ENCODE data around the gene TLNRD1. TPM values are rescaled to one million over a fixed set of nuclear protein-coding genes. Genes with fewer than 3 reads are reported as not detected.
A peak's percentile ranks its signal among the peaks of the same experiment; 100 is the strongest.

The TLNRD1 gene
- total RNA-seq, 6 donors from 2014 or later = 23.0 to 55.7 (median 36.0) TPM

DNA sequence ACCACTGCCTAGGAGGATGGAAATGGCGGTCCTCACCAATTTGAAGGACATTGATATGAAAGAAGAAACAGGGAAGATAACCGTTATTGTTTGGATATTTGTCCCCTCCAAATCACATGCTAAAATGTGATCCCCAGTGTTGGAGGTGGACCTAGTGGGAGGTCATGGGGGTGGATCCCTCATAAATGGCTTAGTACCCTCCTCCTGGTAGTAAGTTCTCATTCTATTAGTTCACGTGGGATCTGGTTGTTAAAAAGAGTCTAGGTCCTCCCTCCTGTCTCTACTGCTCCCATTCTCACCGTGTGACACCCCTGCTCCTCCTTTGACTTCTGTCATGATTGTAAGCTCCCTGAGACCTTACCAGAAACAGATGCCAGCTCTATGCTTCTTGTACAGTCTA is 30.5 kb downstream of the TLNRD1 start:
- Histone ChIP-seq H3K4me1 (peaks cover 0 to 40% (median 28%) of the 10 kb centered on the region in 4 donors), H3K27ac (peak overlapping the region in 1 of 4 donors; percentile 65), H3K9me3 (no peaks in the 10 kb centered on the region), H3K27me3 (no peaks in the 10 kb centered on the region), H3K36me3 (no peaks in the 10 kb centered on the region), H3K4me3 (no peak overlapping the region)
- ATAC-seq (ENCODE audit: low FRiP score in 2 of 2) (no peak), DNase-seq (no peak)
- TF ChIP-seq POLR2A (IDR thresholded peaks at IDR 0.05) = no peak
- TF ChIP-seq, protein P1, sequence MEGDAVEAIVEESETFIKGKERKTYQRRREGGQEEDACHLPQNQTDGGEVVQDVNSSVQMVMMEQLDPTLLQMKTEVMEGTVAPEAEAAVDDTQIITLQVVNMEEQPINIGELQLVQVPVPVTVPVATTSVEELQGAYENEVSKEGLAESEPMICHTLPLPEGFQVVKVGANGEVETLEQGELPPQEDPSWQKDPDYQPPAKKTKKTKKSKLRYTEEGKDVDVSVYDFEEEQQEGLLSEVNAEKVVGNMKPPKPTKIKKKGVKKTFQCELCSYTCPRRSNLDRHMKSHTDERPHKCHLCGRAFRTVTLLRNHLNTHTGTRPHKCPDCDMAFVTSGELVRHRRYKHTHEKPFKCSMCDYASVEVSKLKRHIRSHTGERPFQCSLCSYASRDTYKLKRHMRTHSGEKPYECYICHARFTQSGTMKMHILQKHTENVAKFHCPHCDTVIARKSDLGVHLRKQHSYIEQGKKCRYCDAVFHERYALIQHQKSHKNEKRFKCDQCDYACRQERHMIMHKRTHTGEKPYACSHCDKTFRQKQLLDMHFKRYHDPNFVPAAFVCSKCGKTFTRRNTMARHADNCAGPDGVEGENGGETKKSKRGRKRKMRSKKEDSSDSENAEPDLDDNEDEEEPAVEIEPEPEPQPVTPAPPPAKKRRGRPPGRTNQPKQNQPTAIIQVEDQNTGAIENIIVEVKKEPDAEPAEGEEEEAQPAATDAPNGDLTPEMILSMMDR (IDR thresholded peaks at IDR 0.05) = no peak
- no peak for TF ChIP-seq EP300 (IDR thresholded peaks at IDR 0.05)
- no peak for TF ChIP-seq POLR2AphosphoS5 (IDR thresholded peaks at IDR 0.05)
- 80 to 100% methylated on average over 4 of the region's 4 CpGs for WGBS, 2 donors

DNA sequence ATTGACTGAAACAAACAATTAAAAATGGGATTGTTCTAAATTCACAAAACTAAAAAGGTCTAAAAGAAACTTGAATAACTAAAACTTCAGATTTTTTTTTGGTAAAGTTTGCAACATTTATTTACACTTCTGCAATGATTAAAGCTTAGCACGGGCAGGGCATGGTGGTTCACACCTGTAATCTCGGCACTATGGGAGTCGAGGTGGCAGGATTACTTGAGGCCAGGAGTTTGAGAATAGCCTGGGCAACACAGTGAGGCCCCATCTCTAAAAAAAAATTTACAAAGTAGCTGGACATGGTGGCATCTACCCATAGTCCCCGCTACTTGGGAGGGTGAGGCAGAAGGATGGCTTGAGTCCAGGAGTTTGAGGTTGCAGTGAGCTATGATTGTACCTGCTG is 31.6 kb downstream of the TLNRD1 start:
- ATAC-seq (ENCODE audit: low FRiP score in 2 of 2) (no peak), DNase-seq (no peak)
- Histone ChIP-seq H3K36me3 (no peaks in the 10 kb centered on the region), H3K4me1 (peaks cover 0 to 43% (median 27%) of the 10 kb centered on the region in 4 donors), H3K27me3 (no peaks in the 10 kb centered on the region), H3K27ac (no peak overlapping the region), H3K9me3 (no peaks in the 10 kb centered on the region), H3K4me3 (no peak overlapping the region)
- TF ChIP-seq POLR2AphosphoS5 (IDR thresholded peaks at IDR 0.05) (no peak), POLR2A (IDR thresholded peaks at IDR 0.05) (no peak)
- TF ChIP-seq, protein P1 (IDR thresholded peaks at IDR 0.05) = no peak
- WGBS, 2 donors = 83 to 88% methylated on average over 4 of the region's 4 CpGs

DNA sequence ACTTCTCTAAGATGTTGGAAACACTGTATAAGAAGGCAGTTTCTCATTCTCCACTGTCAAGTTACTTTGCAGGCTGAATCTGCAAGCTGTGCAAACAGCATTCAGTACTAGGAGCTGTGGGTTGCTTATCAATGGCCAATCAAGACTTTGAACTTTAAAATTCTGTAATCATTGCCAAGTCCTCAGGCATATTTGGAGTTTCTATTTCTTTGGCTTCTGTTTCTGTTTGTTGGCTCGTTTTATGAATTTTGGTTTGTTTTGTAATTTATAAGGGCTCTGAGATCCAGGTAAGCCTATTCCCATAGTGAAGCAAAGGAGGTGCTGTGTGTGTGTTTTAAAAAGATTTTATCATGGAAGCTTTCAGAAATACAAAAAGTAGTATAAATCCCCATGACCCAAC is 32.1 kb downstream of the TLNRD1 start:
- TF ChIP-seq EP300 (IDR thresholded peaks at IDR 0.05) (no peak), POLR2A (IDR thresholded peaks at IDR 0.05) (no peak), POLR2AphosphoS5 (IDR thresholded peaks at IDR 0.05) (no peak)
- TF ChIP-seq, protein P1 (IDR thresholded peaks at IDR 0.05) = no peak
- DNase-seq (no peak), ATAC-seq (ENCODE audit: low FRiP score in 2 of 2) (no peak)
- peaks cover 2 to 43% (median 27%) of the 10 kb centered on the region in 4 donors for H3K4me1 ChIP-seq
- peak overlapping the region in 2 of 4 donors; percentile 42 to 61 for H3K27ac ChIP-seq
- no peak overlapping the region for H3K4me3 ChIP-seq
- 18 to 34% methylated on average over 1 of the region's 1 CpG for WGBS, 2 donors
- H3K27me3 ChIP-seq = no peaks in the 10 kb centered on the region
- no peaks in the 10 kb centered on the region for H3K36me3 ChIP-seq
- H3K9me3 ChIP-seq = no peaks in the 10 kb centered on the region

DNA sequence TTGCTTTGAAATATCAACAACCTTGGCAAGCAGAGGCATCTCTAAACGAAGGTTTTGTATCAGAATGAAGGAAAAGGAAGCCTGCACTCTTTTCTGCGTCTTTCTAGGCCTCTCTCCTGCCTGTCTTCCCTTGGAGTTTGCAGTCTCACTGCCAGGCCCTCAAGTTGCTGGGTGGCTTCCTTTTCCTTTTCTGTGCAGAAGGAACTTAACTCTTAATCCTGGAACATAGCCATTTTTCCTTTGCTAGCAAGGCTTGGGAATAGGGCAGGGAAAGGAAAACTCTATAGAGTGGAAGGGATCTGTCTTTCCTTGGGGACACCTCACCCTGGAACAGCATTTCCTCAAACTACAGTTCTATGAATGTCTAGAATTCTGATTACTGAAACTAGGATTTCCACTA is 32.8 kb downstream of the TLNRD1 start:
- DNase-seq = no peak
- no peak for ATAC-seq (ENCODE audit: low FRiP score in 2 of 2)
- no peaks in the 10 kb centered on the region for H3K36me3 ChIP-seq

More for the DNA sequence above, 32.8 kb downstream of the TLNRD1 start:
- peaks cover 9 to 47% (median 30%) of the 10 kb centered on the region in 4 donors for H3K4me1 ChIP-seq
- H3K4me3 ChIP-seq = no peak overlapping the region
- H3K27ac ChIP-seq = peak overlapping the region in 3 of 4 donors; percentile 30 to 61 (median 42)
- TF ChIP-seq POLR2A (IDR thresholded peaks at IDR 0.05) = no peak
- TF ChIP-seq, protein P1 (IDR thresholded peaks at IDR 0.05) = no peak
- TF ChIP-seq EP300 (IDR thresholded peaks at IDR 0.05) = no peak
- H3K27me3 ChIP-seq = no peaks in the 10 kb centered on the region
- H3K9me3 ChIP-seq = no peaks in the 10 kb centered on the region
- WGBS, 2 donors = 28% methylated on average over 2 of the region's 2 CpGs

Measured in upper lobe of left lung (tissue), 6 donors.